Measurements from ENCODE around the gene PUSL1.

PUSL1 gene

GRCh38 chr1:1335792-1336248 is 27.4 kb downstream of the PUSL1 start:
- no peak overlapping the region for H3K9ac ChIP-seq
- H3K27me3 ChIP-seq (ENCODE audit: control insufficient read depth, insufficient read depth, low read length) = no peaks in the 10 kb centered on the region
- H3K4me1 ChIP-seq = no peaks in the 10 kb centered on the region
- TF ChIP-seq, protein P1, sequence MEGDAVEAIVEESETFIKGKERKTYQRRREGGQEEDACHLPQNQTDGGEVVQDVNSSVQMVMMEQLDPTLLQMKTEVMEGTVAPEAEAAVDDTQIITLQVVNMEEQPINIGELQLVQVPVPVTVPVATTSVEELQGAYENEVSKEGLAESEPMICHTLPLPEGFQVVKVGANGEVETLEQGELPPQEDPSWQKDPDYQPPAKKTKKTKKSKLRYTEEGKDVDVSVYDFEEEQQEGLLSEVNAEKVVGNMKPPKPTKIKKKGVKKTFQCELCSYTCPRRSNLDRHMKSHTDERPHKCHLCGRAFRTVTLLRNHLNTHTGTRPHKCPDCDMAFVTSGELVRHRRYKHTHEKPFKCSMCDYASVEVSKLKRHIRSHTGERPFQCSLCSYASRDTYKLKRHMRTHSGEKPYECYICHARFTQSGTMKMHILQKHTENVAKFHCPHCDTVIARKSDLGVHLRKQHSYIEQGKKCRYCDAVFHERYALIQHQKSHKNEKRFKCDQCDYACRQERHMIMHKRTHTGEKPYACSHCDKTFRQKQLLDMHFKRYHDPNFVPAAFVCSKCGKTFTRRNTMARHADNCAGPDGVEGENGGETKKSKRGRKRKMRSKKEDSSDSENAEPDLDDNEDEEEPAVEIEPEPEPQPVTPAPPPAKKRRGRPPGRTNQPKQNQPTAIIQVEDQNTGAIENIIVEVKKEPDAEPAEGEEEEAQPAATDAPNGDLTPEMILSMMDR (IDR thresholded peaks at IDR 0.05) = no peak
- no peak overlapping the region for H3K4me3 ChIP-seq (ENCODE audit: low read depth, low read length)
- no peak overlapping the region for H2AFZ ChIP-seq
- no peak overlapping the region for H3K4me2 ChIP-seq (ENCODE audit: low read length)
- no peaks in the 10 kb centered on the region for H3K36me3 ChIP-seq (ENCODE audit: control insufficient read depth, insufficient read depth, low read length)
- H3K27ac ChIP-seq = no peak overlapping the region
- H3K9me3 ChIP-seq (ENCODE audit: control insufficient read depth, low read length) = no peaks in the 10 kb centered on the region
- H3K79me2 ChIP-seq = peaks cover 1% of the 10 kb centered on the region

- H3K27me3 ChIP-seq (ENCODE audit: control insufficient read depth, insufficient read depth, low read length) = no peaks in the 10 kb centered on the region
- H2AFZ ChIP-seq = no peak overlapping the region
- no peak overlapping the region for H3K4me2 ChIP-seq (ENCODE audit: low read length)
- TF ChIP-seq, protein P1 (IDR thresholded peaks at IDR 0.05) = no peak
- no peaks in the 10 kb centered on the region for H3K4me1 ChIP-seq
- H3K9me3 ChIP-seq (ENCODE audit: control insufficient read depth, low read length) = no peaks in the 10 kb centered on the region
- no peaks in the 10 kb centered on the region for H3K36me3 ChIP-seq (ENCODE audit: control insufficient read depth, insufficient read depth, low read length)
- no peaks in the 10 kb centered on the region for H3K79me2 ChIP-seq
- H3K9ac ChIP-seq = no peak overlapping the region
- no peak overlapping the region for H3K4me3 ChIP-seq (ENCODE audit: low read depth, low read length)
- H3K27ac ChIP-seq = no peak overlapping the region
These were observed 28.0 kb downstream of the PUSL1 start for GRCh38 chr1:1336446-1336845.

DNA sequence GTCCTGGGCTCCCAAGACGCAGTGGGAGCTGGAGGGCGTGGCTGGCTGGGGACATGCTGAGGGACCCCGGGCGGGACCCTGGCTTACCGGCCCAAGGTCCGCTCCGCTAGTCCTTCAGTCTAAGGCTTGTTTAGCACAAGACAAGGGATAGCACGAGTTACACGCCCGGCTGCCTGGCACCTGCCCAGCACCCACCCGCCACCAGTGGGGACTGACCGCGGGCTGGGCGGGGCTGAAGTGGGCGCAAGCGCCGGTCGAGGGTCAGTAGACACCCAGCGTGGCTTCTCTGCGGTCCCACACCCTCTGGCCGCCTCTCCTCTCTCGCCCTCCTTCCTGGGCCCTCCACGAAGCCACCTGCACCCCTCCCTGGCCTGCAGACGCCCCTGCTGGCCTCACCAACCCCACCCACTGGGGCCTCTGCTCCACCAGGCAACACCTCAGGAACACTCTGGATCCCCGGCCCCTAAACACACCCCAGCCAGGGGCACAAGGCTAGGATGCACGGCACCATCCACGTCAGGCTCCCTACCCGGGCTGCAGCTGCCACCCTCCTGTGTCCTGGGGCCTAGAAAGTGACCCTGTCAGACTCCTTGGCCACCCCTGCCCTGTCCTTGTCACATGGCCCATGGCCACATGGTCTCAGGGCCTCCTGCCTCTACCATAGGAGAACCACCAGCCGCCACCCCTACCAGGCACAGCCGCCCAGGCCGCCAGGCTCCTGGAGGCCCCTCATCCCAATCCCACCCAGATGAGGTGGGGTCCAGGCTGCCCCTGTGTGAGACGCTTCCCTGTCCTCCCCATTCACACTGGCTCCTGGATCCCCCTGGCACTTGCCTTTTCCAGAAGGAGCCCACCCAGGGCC is 28.8 kb downstream of the PUSL1 start:
- no peaks in the 10 kb centered on the region for H3K27me3 ChIP-seq (ENCODE audit: control insufficient read depth, insufficient read depth, low read length)
- H3K27ac ChIP-seq = no peak overlapping the region
- H3K9me3 ChIP-seq (ENCODE audit: control insufficient read depth, low read length) = no peaks in the 10 kb centered on the region
- no peaks in the 10 kb centered on the region for H3K4me1 ChIP-seq
- H2AFZ ChIP-seq = no peak overlapping the region
- no peak overlapping the region for H3K4me3 ChIP-seq (ENCODE audit: low read depth, low read length)
- TF ChIP-seq, protein P1 (IDR thresholded peaks at IDR 0.05) = no peak
- no peak overlapping the region for H3K9ac ChIP-seq
- H3K4me2 ChIP-seq (ENCODE audit: low read length) = no peak overlapping the region
- no peaks in the 10 kb centered on the region for H3K36me3 ChIP-seq (ENCODE audit: control insufficient read depth, insufficient read depth, low read length)
- no peaks in the 10 kb centered on the region for H3K79me2 ChIP-seq

GRCh38 chr1:1337793-1338147 is 29.4 kb downstream of the PUSL1 start:
- Histone ChIP-seq H3K9ac (no peak overlapping the region), H3K79me2 (no peaks in the 10 kb centered on the region), H3K27ac (no peak overlapping the region), H3K9me3 (ENCODE audit: control insufficient read depth, low read length) (no peaks in the 10 kb centered on the region), H3K4me3 (ENCODE audit: low read depth, low read length) (no peak overlapping the region), H2AFZ (no peak overlapping the region), H3K27me3 (ENCODE audit: control insufficient read depth, insufficient read depth, low read length) (no peaks in the 10 kb centered on the region), H3K4me1 (no peaks in the 10 kb centered on the region), H3K36me3 (ENCODE audit: control insufficient read depth, insufficient read depth, low read length) (no peaks in the 10 kb centered on the region), H3K4me2 (ENCODE audit: low read length) (no peak overlapping the region)
- TF ChIP-seq, protein P1 (IDR thresholded peaks at IDR 0.05) = no peak

DNA sequence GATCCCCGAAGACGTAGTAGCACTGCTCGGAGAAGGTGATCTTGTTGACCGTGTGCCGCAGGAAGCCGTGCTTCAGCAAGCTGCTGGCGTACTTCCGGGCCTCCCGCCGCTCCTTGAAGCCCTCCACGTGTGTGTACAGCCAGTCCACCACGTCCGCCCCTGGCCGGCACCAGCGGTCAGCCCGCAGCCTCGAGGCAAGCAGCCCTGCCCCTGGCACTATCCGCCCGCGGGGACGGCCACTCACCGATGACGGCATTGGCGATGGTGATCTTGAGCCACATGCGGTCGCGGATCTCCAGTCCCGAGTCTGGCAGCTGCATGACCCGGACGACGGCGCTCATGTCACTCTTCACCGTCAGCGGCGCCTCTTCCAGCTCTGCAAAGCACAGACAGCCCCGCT is 29.9 kb downstream of the PUSL1 start:
- no peak overlapping the region for H3K9ac ChIP-seq
- H3K4me2 ChIP-seq (ENCODE audit: low read length) = no peak overlapping the region
- H3K79me2 ChIP-seq = peaks cover under 1% of the 10 kb centered on the region
- TF ChIP-seq, protein P1 (IDR thresholded peaks at IDR 0.05) = no peak
- no peaks in the 10 kb centered on the region for H3K27me3 ChIP-seq (ENCODE audit: control insufficient read depth, insufficient read depth, low read length)
- H2AFZ ChIP-seq = no peak overlapping the region
- H3K9me3 ChIP-seq (ENCODE audit: control insufficient read depth, low read length) = no peaks in the 10 kb centered on the region
- no peak overlapping the region for H3K4me3 ChIP-seq (ENCODE audit: low read depth, low read length)
- no peaks in the 10 kb centered on the region for H3K4me1 ChIP-seq
- H3K36me3 ChIP-seq (ENCODE audit: control insufficient read depth, insufficient read depth, low read length) = no peaks in the 10 kb centered on the region
- no peak overlapping the region for H3K27ac ChIP-seq

Data from parathyroid adenoma (tissue), 2 donors.